ENCODE results near the gene GALNT18.

Gene GALNT18

DNA sequence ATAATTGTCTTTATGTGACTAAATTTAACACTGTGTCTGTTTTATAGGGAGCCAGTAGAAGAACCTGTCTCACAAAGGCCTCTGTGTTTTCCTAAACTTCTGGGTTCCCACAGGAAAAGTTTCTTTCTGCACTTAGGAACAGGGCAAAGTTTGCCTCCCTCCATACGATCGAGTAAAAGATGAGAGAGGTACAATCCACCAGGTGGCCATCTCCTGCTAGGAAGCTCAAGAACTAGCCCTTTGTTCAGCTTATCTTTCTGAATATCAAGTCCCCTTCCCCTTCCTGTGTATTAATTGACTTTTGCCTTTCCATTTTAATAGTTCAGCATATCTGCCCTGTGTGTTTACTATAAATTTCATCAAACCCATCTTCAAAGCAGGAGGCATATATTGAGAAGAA, 286.8 kb downstream of the GALNT18 start:
- no peak for DNase-seq

DNA sequence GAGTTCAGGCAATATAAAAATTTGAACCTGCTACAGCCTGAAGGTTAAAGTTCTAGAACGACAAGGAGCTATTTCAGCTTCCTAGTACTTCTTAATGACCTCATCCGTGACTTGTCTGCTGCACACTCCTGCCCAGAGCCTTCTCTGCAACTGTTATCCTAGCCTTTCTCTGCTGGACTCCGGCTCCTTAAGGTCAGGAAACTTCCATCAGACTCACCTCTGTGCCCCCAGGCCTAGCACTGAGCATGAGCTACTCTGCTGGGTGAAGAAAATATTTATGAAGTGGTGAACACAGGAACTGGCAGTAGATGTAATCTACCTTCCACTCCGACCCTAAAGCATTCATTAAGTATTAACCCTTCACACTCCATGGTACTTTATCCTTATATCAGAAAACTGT, 287.2 kb downstream of the GALNT18 start:
- DNase-seq: no peak

DNA sequence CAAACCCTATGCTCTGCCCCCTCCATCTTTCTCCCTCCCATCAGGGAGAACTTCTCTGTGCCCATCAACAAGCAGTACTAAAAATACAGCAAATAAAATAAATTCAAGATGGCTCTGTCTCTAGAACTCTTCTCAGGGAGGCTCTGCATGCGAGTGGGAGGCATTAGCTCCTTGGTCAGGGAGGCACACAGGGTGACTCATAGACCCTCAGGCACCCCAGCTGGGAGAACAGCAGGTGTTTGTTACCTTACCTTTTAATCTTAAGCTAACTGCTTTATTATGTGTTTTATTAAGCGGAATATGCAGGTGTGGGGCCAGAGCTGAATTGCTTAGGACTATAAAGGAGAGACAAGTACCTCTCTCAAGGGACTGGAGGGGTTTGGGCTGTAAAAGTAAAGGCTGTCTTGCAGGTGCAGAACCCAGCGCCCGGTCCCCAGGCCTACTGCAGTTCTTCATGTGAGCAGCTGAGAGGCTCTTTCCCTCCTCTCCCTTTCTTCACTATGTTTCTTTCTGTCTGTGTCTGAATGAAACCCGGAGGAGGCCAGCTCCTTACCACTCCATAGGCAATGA, 289.6 kb downstream of the GALNT18 start:
- no peak for DNase-seq

DNA sequence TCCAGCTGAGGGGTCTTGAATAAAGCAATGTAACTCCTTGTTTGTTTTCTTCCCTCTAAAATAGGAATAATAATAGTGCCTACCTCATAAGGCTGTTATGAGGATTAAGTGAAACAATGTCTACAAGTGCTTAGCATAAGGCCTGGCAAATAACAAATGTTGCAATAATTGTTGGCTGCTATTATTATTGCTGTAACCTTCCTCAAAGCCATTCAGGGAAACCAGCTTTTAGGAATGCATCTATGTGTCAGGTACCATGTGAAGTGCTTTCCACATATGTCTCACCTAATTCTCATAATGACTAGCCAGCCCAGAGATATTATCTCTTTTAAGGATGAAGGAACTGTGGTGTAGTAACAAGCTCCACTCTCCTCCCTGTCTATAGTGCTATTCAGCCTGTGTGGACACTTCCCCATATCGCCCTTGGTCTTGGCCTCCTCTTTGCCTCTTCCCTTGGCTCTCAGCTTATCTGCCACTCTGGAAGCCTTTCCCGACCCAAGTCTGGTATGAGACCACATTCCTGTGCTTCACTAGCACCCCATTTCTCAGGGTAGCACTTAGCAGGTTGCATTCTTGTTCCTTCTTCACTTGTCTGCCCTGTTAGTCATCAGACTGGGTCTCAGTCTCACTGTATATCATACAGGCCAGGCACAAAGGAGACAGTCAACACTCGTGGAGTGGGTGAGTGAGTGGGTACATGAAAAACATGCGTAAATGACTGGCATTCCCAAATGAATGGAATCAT, 292.6 kb downstream of the GALNT18 start:
- no peak for DNase-seq

DNA sequence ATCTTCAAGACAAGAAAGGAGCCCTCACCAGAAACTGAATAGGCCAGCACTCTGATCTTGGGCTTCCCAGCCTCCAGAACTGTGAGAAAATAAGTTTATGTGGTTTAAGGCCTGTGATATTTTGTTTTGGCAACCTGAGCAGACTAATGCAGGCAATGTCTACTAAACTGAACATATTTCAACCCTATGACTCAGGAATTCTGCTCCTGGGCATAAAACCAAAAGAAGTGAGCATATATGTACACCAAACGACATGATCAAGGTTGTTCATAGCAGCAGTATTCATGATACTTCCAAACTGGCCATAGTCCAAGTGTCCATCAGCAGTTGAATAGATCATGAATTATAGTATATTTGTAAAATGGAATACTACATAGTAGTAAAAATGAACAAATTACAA, 297.7 kb downstream of the GALNT18 start:
- DNase-seq: no peak

DNA sequence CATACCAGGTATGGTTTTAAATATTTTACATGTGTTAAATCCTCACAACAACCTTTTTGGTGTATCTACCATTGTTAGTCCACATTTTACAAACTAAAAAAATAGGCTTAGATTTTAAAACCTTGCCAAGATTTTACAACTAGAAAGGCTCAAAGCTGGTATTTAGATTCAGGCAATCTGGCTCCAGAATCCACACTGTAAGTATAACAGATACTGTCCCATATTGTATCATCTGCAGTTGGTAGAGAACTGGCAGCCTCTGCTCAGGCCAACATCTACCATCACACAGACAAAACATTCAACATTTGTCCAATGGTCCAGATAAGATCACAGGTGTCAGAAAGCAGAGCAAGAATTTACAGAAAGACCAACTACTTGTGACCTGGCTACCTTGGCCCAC, 299.7 kb downstream of the GALNT18 start:
- DNase-seq: no peak

DNA sequence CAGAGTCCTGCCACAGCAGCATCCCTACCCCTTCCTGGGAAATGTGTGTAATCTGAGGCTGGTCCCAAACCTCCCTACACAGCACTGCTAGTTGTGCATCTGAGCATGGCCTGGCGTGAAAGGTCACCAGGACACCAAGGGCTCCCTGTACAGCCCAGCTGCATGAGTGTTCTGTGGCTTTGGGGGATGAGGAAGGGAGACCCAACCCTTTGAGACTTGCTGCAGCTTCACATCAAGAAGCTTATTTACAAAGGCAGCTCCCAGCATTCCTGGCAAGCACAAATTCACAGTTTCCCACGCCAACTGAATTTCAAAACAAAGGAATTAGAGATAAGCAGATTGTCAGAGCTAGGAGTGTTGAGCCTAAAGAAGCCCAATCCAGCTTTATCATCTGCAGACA, 301.0 kb downstream of the GALNT18 start:
- DNase-seq: no peak

DNA sequence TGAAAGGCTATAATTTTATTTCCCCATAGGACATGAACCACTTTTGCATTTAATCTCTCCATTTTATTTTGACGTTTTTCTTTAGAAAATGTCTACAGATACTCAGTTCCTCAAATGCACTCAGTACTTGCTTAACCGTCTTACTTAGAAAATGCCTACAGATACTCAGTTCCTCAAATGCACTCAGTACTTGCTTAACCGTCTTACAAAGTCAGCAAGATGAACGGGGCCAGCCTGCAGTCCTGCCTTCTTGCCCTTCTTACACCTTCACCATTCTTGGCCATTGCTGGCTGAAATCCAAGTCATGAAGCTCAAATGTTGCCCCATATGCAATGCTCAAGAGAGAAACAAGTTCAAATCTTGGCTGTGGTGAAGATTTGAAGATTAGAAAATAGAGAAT, 302.8 kb downstream of the GALNT18 start:
- no peak for DNase-seq

DNA sequence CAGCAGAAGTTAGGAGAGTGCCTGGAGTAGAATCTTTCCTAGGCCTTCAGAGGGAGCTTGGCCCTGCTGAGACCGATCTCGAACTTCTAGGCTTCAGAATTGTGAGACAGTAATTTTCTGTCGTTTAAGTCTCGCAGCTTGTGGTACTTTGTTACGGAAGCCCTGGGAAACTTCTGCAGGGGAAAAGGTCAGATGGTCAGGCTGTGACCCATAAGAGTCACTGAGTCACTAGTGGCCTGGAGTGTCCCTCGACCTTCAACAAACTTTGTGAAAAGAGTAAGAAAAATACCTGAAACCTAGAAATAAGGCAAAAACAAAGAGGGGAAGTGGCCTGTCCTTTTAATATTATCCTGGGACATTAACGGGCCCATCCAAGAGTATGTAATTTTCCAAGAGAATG, 303.3 kb downstream of the GALNT18 start:
- DNase-seq: no peak

DNA sequence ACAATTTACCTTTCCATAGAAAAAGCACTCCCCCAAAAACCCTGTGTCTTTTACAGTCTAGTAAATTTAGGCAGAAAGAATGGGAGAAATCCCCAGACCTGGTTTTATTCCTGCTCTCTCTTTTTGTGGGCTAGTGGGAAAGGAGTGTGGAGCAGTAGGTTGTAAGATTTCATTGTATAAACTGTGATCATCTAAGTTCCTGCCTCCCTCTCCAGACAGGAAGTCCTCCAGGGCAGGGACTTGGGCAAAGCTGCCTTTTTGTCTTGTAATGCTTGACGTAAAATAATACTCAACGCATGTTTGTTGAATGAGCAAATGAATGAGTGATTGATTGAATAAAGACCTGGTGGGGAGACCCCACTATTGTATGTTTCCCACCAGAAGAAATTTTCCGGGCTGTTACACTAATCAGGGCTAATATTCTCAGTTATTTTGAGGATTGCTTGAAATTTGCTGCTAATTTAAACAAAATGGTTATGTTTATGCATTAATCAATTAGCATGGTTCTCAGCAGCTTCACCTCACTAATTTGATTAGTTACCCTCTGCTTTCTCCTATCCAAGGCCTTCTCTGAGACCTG, 305.1 kb downstream of the GALNT18 start:
- DNase-seq: no peak

DNA sequence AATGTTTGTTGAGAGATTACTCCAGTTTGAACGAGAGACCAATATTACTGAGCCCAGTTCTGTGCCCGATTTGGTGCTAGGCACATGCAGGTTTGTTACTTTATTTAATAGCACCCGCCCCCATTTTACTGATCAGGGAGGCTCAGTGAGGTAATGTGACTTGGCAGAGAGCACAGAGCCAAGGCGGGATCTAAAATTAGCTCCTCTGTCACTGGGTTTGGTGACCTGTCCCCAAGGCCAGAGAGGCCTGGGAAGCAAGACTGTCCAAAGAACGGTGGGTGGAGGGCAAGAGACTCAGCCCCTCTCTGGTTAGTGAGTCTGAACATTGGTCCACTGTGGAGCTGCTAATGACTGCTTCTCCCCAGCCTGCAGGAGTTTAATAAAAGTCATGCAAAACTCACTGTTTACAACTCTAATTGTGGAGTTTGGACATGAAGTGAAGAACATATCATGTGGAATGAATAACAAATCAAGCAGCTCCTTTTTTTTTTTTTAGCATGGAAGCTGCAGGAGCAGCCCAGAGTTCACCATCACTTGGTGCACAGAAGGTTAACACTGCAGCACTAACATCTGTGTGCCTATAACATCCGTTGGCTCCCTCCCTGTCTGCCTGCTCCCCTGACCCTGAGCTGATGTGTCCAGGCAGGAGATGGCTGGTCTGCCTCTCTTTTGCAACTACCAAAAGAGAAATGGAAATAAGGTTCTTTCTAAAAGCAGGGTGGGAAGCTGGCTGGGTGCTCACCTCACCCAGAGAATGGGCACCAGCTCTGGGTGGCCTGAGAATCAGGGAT, 307.7 kb downstream of the GALNT18 start:
- no peak for DNase-seq

DNA sequence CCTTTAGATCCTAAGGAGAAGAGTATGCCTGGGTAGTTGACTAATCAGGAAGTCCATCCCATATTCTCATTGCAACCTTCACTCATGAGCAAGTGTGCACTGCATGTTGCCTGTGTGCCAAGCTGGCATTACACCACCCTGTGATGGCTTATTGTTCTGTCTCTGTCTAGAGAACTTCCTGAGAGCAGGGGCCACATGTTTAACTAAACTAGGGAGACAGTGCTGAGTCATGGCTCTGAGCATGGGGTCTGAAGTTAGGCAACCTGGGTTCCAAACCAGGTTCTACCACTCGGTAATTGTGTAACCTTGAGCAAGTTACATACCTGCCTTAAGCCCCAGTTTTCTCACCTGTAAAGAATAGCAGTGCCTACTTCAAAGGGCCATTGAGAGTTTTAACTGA, 308.4 kb downstream of the GALNT18 start:
- no peak for DNase-seq

DNA sequence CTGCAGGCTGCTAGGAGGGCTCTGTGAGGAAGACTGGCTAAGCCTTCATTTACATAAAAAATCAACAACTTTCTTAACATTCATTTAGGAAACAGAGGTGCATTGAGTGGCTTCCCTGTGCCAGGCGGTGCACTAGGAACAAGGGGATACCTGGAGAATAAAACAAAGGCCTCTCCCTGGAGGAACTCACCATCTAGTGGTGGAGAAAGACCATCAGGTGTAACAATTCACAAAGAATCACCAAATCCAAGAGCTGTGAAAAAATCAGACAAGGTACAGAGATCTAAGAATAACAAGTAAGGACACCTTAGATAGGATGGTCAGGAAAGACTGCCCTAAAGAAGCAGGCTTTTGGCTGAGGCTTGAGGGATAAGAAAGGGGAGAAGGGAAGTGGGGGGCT, 309.1 kb downstream of the GALNT18 start:
- DNase-seq: no peak

DNA sequence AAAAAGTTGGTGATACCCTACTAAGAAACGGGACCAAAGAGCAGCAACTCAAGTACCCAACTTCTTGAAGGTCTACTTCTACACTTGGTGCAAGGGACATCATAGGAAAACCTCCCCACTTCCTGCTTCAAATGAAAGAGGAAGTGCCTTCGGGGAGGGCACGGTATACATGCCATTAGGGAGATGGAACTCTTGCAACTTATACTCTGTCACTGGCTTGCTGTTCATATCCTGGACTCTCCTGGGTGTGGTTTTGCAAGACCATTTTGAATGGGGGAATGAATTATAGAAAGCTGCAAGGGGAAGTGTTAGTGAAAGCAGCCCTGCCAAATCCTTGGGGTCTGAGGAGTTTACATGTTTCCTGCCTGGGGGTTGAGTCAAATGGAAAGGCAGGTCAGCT, 310.6 kb downstream of the GALNT18 start:
- no peak for DNase-seq

DNA sequence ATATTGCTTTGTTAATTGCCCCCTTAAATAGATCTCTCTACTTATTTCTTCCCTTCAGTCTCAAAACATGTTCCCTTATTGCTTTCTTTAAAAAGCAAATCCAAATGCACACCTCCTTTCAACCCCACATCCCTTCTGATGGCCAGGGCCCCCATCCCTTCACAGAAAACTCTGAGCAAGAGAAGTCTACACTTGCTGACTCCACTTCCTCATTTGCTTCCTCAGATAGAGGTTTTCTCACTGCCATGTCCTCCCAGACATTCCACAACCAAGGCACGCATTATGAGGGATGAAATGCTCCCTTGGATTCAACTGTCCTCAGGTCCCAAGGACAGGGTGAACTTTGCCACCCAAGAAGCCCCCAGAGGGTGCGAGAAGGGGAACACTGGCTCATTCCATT, 311.9 kb downstream of the GALNT18 start:
- DNase-seq: no peak

DNA sequence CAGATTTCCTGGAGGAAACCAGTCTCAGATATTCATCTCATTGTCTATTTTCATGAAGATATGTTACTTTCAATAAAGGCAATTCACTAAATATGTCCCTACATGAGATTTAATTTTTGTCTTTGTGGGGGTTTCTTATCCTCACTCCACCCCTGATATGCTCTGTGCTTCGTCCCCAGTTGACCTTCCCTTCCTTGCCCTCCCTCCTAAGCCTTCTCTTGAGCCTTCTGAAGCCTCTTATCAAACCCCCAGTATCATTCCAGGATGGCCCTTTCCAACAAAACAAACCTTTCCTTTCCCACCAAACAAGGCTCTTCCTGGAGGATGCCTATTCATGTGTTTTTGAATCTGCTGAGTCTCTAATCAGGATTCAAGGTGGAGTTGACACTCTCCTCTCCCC, 313.6 kb downstream of the GALNT18 start:
- no peak for DNase-seq

DNA sequence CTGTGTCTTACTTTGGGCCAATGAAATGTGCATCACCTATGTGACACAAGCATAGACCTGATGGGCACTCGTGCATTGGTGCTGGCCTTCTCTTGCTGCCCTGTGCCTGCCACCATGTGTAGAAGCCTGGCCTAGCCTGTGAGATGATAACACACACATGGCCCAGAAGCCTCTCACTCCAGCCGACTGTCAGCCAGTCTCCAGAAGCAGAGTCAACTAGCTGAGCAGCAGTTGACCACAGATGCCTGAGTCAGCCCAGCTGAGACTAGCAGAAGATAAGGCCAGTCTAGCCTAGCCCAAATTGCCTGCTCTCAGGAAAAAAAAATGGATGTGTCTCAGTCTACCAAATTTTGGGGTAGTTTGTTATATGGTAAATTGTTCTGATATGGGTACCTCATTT, 314.9 kb downstream of the GALNT18 start:
- DNase-seq: no peak

DNA sequence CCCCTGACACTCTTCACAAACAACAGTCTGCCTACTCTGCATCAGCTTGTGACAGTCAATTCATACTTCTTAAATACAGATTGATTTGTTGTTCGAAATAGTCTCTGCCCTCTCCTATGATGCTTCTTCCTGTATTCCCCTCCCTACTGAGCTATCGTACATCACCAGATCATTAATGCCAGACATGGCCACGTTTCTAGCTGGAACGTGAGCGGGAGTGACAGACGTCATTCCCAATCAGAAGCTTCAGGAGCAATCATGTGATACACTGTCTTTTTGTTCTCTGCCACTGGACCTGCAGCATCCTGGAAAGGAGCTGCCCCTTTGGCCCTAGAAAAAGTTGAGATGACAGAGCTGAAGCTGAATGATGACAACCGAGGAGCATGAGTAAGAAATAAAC, 317.3 kb downstream of the GALNT18 start:
- no peak for DNase-seq

DNA sequence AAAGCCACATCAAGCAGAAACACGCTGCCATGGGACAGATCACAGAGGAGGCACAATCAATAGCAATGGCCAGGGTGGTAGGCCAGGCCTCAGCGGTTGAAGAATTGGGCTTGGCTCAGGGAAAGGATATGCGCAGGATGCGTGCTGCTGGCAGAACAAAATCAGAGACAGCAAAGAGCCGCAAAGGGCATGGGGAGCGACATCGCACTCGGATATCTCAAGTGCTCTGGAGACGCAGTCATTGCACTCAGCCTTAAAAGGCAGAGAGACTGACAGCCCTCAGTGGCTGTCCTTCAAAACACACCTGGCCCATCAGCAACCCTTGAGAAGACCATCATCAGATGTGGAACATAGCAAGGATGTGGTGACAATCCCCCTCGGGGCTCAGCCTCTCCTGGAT, 319.2 kb downstream of the GALNT18 start:
- no peak for DNase-seq

DNA sequence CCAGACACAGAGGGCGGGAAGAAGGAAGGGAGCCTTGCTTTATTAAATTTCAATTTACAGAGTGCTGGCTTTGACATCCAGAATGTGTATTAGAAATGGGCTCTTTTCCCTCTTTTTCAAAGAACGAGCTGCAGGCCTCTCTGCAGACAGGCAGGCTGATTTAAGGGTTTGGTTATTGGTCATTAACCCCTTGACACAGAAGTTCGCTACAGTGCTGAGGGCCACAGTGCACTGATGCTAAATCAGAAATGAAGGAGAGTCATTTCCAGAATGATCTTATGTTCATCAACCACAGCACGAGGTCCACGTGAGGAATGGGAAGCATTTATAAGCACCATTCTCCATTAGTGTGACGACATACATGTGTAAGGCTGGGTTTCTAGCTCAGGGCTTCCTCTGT, 320.6 kb downstream of the GALNT18 start:
- DNase-seq: no peak

DNA sequence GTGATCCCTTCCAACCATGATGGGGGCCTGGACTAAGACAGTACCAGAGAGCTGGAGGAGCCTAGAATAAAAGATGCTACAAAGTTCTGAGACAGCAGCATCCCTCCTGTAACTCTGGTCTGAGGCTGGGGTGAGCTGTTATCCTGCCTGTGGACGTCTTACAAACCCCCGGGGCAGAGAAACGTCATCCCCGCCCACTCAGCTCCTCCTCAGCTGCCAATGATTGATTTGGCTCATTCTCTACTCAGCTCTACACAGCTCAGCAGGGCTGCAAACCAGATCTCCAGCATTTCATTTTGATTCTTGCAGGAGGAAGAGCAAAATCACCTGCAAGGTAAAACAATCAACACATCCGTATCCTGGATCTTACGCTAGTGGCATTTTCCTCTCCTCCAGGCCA, 324.2 kb downstream of the GALNT18 start:
- DNase-seq: no peak

DNA sequence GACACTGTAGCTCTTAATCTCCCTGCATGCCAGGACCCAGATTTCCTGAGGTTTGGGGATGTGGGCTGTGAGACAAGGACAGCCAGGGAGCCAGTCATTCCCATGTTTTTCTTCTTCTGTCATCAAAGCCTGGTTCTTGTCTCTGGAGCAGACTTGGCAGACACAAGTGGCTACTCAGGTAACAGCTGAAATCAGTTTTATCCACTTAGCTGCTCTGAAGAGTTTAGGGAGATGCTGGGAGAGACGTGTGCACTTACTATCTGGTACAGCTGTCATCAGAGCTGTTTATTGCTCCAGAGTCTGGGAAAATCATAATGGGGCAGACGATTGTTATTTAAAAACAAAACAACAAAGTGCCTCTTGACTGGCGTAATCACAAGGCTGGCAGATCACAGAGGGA, 325.4 kb downstream of the GALNT18 start:
- DNase-seq: no peak

DNA sequence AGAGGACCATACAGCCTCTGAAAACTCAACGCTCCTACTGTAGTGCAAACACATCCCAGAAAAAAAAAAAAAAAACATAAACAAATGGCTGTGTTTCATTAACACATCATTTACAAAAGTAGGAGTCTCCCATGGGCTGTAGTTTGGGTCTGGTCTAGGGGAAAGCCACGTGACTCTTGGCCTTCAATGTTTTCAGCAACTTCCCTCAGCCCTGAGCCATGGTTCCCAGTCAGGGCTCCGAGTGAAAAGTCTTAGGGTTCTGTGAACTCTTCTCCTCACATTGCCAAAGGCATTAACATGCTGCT, 327.3 kb downstream of the GALNT18 start:
- DNase-seq: no peak

Data from activated CD4-positive, alpha-beta T cell treated with anti-CD3 and anti-CD28 coated beads for 48 hours (primary cell).